ENCODE data around the gene ARMC9. TPM values are rescaled to one million over a fixed set of nuclear protein-coding genes. Genes with fewer than 3 reads are reported as not detected.
"Not testable (repeated sequence)": the region's sequence is repeated elsewhere in the genome, so short reads cannot be mapped to it uniquely, and the experiment has no call there.

The ARMC9 gene
- total RNA-seq, 4 donors from 2014 or later = 6.5 to 11.5 (median 9.3) TPM

- no peak overlapping the region for H3K4me3 ChIP-seq
- H3K36me3 ChIP-seq = no peaks in the 10 kb centered on the region
- peaks cover 18% of the 10 kb centered on the region for H3K4me1 ChIP-seq
- H3K27me3 ChIP-seq = peaks cover 4% of the 10 kb centered on the region
- no peaks in the 10 kb centered on the region for H3K9me3 ChIP-seq
- 51% methylated on average over 19 of the region's 19 CpGs for WGBS
- peak overlapping the region; percentile 84 for H3K27ac ChIP-seq
- TF ChIP-seq, protein P1, sequence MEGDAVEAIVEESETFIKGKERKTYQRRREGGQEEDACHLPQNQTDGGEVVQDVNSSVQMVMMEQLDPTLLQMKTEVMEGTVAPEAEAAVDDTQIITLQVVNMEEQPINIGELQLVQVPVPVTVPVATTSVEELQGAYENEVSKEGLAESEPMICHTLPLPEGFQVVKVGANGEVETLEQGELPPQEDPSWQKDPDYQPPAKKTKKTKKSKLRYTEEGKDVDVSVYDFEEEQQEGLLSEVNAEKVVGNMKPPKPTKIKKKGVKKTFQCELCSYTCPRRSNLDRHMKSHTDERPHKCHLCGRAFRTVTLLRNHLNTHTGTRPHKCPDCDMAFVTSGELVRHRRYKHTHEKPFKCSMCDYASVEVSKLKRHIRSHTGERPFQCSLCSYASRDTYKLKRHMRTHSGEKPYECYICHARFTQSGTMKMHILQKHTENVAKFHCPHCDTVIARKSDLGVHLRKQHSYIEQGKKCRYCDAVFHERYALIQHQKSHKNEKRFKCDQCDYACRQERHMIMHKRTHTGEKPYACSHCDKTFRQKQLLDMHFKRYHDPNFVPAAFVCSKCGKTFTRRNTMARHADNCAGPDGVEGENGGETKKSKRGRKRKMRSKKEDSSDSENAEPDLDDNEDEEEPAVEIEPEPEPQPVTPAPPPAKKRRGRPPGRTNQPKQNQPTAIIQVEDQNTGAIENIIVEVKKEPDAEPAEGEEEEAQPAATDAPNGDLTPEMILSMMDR (IDR thresholded peaks at IDR 0.05) = peak; percentile 7 to 58
- no peak for TF ChIP-seq POLR2AphosphoS5 (IDR thresholded peaks at IDR 0.05)
- TF ChIP-seq POLR2A (IDR thresholded peaks at IDR 0.05) = no peak
- DNase-seq (ENCODE audit: low spot score in 2 of 2) = peak; percentile 87 to 92
These were observed 6.2 kb upstream of the ARMC9 start for GRCh38 chr2:231191896-231192872.

DNA sequence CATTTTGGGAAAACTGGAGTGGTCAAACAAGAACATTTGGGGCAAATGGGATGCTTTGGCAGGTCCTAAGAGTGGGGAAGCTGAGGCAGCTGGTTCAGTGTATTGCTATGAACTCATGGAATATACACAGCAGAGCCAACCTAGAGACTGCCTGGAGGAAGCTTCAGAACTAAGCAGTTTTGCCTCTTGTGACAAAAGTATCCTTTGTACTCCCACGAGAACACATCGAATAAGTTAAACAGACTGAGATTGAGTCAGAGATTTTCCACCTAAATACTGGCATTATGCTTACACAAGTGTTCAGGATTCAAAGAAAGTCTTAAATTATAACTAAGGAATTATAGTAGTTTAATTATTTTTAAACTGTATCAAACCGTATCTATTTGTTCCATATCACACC lies 5.2 kb upstream of the ARMC9 start:
- peaks cover 4% of the 10 kb centered on the region for H3K27me3 ChIP-seq
- 87% methylated on average over 3 of the region's 3 CpGs for WGBS
- H3K27ac ChIP-seq = no peak overlapping the region
- no peaks in the 10 kb centered on the region for H3K36me3 ChIP-seq
- no peak overlapping the region for H3K4me3 ChIP-seq
- peaks cover 25% of the 10 kb centered on the region for H3K4me1 ChIP-seq
- TF ChIP-seq POLR2AphosphoS5 (IDR thresholded peaks at IDR 0.05) (no peak), EP300 (IDR thresholded peaks at IDR 0.05) (no peak), POLR2A (IDR thresholded peaks at IDR 0.05) (no peak)
- TF ChIP-seq, protein P1 (IDR thresholded peaks at IDR 0.05) = no peak
- no peaks in the 10 kb centered on the region for H3K9me3 ChIP-seq
- peak in 1 of 2 donors; percentile 1 for DNase-seq (ENCODE audit: low spot score in 2 of 2)

- Histone ChIP-seq H3K4me3 (no peak overlapping the region), H3K4me1 (peaks cover 36% of the 10 kb centered on the region), H3K27me3 (no peaks in the 10 kb centered on the region), H3K36me3 (no peaks in the 10 kb centered on the region), H3K9me3 (no peaks in the 10 kb centered on the region), H3K27ac (no peak overlapping the region)
- peak in 1 of 2 donors; percentile 15 for DNase-seq (ENCODE audit: low spot score in 2 of 2)
- TF ChIP-seq POLR2AphosphoS5 (IDR thresholded peaks at IDR 0.05) (no peak), POLR2A (IDR thresholded peaks at IDR 0.05) (no peak), EP300 (IDR thresholded peaks at IDR 0.05) (no peak)
- TF ChIP-seq, protein P1 (IDR thresholded peaks at IDR 0.05) = no peak
- WGBS = 87% methylated on average over 5 of the region's 5 CpGs
These were observed 1.8 kb upstream of the ARMC9 start for GRCh38 chr2:231196592-231196991.

DNA sequence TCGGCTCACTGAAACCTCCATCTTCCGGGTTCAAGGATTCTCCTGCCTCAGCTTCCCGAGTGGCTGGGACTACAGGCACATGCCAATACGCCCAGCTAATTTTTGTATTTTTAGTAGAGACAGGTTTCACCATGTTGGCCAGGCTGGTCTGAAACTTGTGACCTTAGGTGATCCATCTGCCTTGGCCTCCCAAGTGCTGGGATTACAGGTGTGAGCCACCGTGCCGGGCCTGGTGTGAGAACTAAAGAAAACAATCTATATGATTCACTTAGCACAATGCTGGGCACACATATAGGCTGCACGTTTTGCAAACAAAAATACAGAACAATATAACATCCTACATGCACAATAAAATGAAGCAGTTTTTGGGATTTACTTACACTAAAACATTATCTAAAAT lies 1.2 kb upstream of the ARMC9 start:
- H3K36me3 ChIP-seq, H3K27ac ChIP-seq, H3K27me3 ChIP-seq, H3K9me3 ChIP-seq, H3K4me3 ChIP-seq: not testable (repeated sequence)
- H3K4me1 ChIP-seq = peaks cover 30% of the 10 kb centered on the region
- 95% methylated on average over 7 of the region's 7 CpGs for WGBS
- DNase-seq (ENCODE audit: low spot score in 2 of 2) = peak in 1 of 2 donors; percentile 15

GRCh38 chr2:231197706-231198290 lies 633 bp upstream of the ARMC9 start:
- peak in 1 of 2 donors; percentile 48 for DNase-seq (ENCODE audit: low spot score in 2 of 2)
- Histone ChIP-seq H3K27ac (peak overlapping the region; percentile 8), H3K4me3 (peak overlapping the region; percentile 92), H3K4me1 (peaks cover 29% of the 10 kb centered on the region), H3K27me3 (no peaks in the 10 kb centered on the region), H3K36me3 (no peaks in the 10 kb centered on the region), H3K9me3 (no peaks in the 10 kb centered on the region)
- 24% methylated on average over 11 of the region's 11 CpGs for WGBS
- TF ChIP-seq POLR2A (IDR thresholded peaks at IDR 0.05) (no peak), POLR2AphosphoS5 (IDR thresholded peaks at IDR 0.05) (no peak), EP300 (IDR thresholded peaks at IDR 0.05) (no peak)
- TF ChIP-seq, protein P1 (IDR thresholded peaks at IDR 0.05) = no peak

All from suprapubic skin (tissue), 4 donors.